ENCODE results near the gene MAPK13. TPM values are rescaled to one million over a fixed set of nuclear protein-coding genes. Genes with fewer than 3 reads are reported as not detected.

MAPK13 gene
- total RNA-seq, 1 experiment from 2014 or later: 47.3 TPM

GRCh38 chr6:36131511-36132245 lies 1.4 kb downstream of the MAPK13 start:
- Histone ChIP-seq H3K79me2 (ENCODE audit: insufficient read depth, low read length) (no peaks in the 10 kb centered on the region; the same call in 1 of the 2 replicates), H3K4me2 (ENCODE audit: low read length) (peak overlapping the region; percentile 98), H3K27ac (ENCODE audit: low read depth, low read length) (peak overlapping the region; percentile 82), H3K36me3 (ENCODE audit: control insufficient read depth in 1 of 2, insufficient read depth in 2 of 2, low read length in 2 of 2) (peaks cover 17% of the 10 kb centered on the region in 2 experiments; a peak in 3 of 4 replicates), H3K9me3 (ENCODE audit: control insufficient read depth in 1 of 2, insufficient read depth in 1 of 2, low read depth in 1 of 2, low read length in 2 of 2) (no peaks in the 10 kb centered on the region), H3K9ac (ENCODE audit: low read length) (peak overlapping the region; percentile 83), H3K27me3 (ENCODE audit: insufficient read depth, low read length) (no peaks in the 10 kb centered on the region), H3K4me3 (replicated peaks in 1 of 2; ENCODE audit: low read depth in 1 of 2, low read length in 2 of 2) (peak overlapping the region; percentile 66 to 75), H3K9me2 (ENCODE audit: insufficient read depth) (no peaks in the 10 kb centered on the region), H2AFZ (ENCODE audit: low read depth, low read length, poor library complexity, severe bottlenecking) (no peak overlapping the region), H4K20me1 (ENCODE audit: insufficient read depth) (no peaks in the 10 kb centered on the region), H3K4me1 (ENCODE audit: control insufficient read depth in 1 of 2, insufficient read depth in 2 of 2, low read length in 2 of 2) (peaks cover 30 to 54% of the 10 kb centered on the region in 2 experiments)
- POLR2A ChIA-PET: interaction anchor here (1.6 to 1.9 kb wide), 3 partner anchors 8 to 12 kb away, joined by 4 to 7 read pairs (median 5); no protein-coding TSS in a partner anchor
- TF ChIP-seq POLR2A (IDR thresholded peaks at IDR 0.05; ENCODE audit: borderline replicate concordance, extremely low read depth, insufficient read depth, insufficient read length): no peak
- TF ChIP-seq POLR2AphosphoS5 (IDR thresholded peaks at IDR 0.05; ENCODE audit: low read depth, low read length): no peak
- TF ChIP-seq RAD21 (IDR thresholded peaks at IDR 0.05; ENCODE audit: low read depth): no peak
- TF ChIP-seq SIN3A (IDR thresholded peaks at IDR 0.05; ENCODE audit: low read depth): no peak
- no peak for TF ChIP-seq EZH2 (IDR thresholded peaks at IDR 0.05)
- TF ChIP-seq, protein P1, sequence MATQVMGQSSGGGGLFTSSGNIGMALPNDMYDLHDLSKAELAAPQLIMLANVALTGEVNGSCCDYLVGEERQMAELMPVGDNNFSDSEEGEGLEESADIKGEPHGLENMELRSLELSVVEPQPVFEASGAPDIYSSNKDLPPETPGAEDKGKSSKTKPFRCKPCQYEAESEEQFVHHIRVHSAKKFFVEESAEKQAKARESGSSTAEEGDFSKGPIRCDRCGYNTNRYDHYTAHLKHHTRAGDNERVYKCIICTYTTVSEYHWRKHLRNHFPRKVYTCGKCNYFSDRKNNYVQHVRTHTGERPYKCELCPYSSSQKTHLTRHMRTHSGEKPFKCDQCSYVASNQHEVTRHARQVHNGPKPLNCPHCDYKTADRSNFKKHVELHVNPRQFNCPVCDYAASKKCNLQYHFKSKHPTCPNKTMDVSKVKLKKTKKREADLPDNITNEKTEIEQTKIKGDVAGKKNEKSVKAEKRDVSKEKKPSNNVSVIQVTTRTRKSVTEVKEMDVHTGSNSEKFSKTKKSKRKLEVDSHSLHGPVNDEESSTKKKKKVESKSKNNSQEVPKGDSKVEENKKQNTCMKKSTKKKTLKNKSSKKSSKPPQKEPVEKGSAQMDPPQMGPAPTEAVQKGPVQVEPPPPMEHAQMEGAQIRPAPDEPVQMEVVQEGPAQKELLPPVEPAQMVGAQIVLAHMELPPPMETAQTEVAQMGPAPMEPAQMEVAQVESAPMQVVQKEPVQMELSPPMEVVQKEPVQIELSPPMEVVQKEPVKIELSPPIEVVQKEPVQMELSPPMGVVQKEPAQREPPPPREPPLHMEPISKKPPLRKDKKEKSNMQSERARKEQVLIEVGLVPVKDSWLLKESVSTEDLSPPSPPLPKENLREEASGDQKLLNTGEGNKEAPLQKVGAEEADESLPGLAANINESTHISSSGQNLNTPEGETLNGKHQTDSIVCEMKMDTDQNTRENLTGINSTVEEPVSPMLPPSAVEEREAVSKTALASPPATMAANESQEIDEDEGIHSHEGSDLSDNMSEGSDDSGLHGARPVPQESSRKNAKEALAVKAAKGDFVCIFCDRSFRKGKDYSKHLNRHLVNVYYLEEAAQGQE (IDR thresholded peaks at IDR 0.05; ENCODE audit: low read depth): no peak
- TF ChIP-seq, protein P2, sequence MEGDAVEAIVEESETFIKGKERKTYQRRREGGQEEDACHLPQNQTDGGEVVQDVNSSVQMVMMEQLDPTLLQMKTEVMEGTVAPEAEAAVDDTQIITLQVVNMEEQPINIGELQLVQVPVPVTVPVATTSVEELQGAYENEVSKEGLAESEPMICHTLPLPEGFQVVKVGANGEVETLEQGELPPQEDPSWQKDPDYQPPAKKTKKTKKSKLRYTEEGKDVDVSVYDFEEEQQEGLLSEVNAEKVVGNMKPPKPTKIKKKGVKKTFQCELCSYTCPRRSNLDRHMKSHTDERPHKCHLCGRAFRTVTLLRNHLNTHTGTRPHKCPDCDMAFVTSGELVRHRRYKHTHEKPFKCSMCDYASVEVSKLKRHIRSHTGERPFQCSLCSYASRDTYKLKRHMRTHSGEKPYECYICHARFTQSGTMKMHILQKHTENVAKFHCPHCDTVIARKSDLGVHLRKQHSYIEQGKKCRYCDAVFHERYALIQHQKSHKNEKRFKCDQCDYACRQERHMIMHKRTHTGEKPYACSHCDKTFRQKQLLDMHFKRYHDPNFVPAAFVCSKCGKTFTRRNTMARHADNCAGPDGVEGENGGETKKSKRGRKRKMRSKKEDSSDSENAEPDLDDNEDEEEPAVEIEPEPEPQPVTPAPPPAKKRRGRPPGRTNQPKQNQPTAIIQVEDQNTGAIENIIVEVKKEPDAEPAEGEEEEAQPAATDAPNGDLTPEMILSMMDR (IDR thresholded peaks at IDR 0.05 in 2 of 3, conservative IDR thresholded peaks at IDR 0.05 in 1 of 3; ENCODE audit: borderline replicate concordance in 1 of 3, insufficient read depth in 1 of 3, low read depth in 2 of 3, low read length in 2 of 3): no peak
- no peak for TF ChIP-seq CEBPB (IDR thresholded peaks at IDR 0.05; ENCODE audit: low read depth)
- TF ChIP-seq, protein P3, sequence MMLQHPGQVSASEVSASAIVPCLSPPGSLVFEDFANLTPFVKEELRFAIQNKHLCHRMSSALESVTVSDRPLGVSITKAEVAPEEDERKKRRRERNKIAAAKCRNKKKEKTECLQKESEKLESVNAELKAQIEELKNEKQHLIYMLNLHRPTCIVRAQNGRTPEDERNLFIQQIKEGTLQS (IDR thresholded peaks at IDR 0.05): no peak
- no peak for TF ChIP-seq ELF1 (IDR thresholded peaks at IDR 0.05; ENCODE audit: borderline replicate concordance, low read depth)
- no peak for TF ChIP-seq SRF (IDR thresholded peaks at IDR 0.05; ENCODE audit: low read depth)
- no peak for TF ChIP-seq CBX3 (IDR thresholded peaks at IDR 0.05; ENCODE audit: low read depth)
- no peak for TF ChIP-seq FOSL1 (IDR thresholded peaks at IDR 0.05; ENCODE audit: low read depth)
- TF ChIP-seq ZNF274 (IDR thresholded peaks at IDR 0.05; ENCODE audit: low read depth, low read length): no peak
- TF ChIP-seq EZH2phosphoT487 (IDR thresholded peaks at IDR 0.05; ENCODE audit: borderline replicate concordance): no peak
- TF ChIP-seq MAX (IDR thresholded peaks at IDR 0.05): no peak
- no peak for TF ChIP-seq JUND (IDR thresholded peaks at IDR 0.05)
- TF ChIP-seq YY1 (IDR thresholded peaks at IDR 0.05; ENCODE audit: extremely low read depth, insufficient replicate concordance, low read depth, low read length): no peak
- TF ChIP-seq TCF7L2 (IDR thresholded peaks at IDR 0.05; ENCODE audit: borderline replicate concordance, extremely low read depth, insufficient read depth, insufficient read length): no peak
- intact Hi-C loops (cut with micrococcal nuclease): loop anchor here (2.0 kb wide), 1 partner anchor 65 kb away; the partner anchor contains the start of gene BRPF3
- no TSS peak for BruUV-seq (replicated peaks)
- DNase-seq (ENCODE audit: low read depth, low spot score) (no peak), ATAC-seq (no peak)
- CTCF ChIA-PET: interaction anchor here (1.0 kb wide), 1 partner anchor 9 kb away, joined by 3 read pairs; no protein-coding TSS in a partner anchor
- RAD21 ChIA-PET (ENCODE audit: low non-redundant PET in 1 of 2, low total read pairs in 2 of 2, uncharacterized antibody in 2 of 2, unreplicated experiment in 2 of 2): no interaction called here

Measured in HCT116 (cell line).